ENCODE results near the gene DDA1.
"Not testable (repeated sequence)": the region's sequence is repeated elsewhere in the genome, so short reads cannot be mapped to it uniquely, and the experiment has no call there.

DDA1 gene

DNA sequence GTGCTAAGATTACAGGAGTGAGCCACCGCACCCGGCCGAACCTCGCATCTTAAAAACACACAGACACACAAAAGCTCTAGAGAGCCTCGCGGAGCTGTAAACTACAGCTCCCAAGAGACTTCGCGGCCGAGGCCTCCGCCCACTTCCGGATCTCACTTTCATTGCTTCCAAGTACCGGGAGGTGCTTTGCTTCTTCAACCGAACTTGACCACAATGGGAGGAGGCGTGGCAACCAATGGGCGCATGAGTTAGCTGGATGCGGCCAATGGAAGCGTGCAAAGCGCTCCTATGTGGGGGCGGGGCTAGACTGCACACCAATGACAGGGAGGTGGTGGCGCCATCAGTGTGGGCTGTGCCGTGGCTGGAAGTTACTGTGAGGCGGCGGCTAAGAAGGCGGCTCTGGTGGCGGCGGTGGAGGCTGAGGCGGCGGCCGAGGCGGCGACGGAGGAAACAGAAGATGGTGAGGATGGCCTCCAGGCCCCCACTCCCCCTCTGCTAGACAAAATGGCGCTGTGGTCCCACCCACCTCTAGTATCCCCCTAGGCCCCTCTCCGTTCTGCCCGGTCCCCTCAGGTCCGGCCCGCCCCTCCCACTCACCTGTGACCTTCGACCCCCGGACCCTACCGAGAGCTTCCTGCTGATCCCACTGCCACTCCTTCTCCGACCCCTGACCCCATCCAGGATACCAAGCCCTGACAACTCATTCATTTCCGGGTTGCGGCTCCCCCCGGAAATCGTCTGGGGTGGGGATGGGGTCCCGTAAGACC lies at the start of gene DDA1:
Gene DDA1 (plus strand): TSS at position 366 of the 767 bp plus-strand sequence. CDS start 92 bp downstream, at position 458.
- DNase-seq (ENCODE audit: extremely low spot score, insufficient read length, low read depth) (peak; percentile 98), FAIRE-seq (peak; percentile 100)

DNA sequence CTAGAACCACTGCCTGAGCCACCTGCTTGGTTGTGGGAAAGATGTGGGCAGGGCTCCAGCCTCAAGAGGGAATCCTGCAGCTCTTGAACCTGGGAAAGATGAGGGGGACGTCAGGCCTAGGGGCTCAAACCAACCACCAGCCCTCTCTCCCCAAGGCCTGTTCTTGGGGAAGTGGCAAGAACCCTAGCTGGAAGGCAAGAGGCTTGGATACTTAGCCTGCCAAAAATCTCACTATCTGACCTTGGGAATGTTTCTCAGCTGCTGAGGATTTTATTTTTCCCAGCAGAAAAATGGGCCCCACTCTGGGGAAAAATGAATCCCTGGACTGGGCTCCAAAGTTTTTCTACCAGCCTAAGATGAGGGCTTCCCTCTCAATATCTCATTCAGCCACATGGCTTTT lies 49.4 kb upstream of the DDA1 start:
- DNase-seq (ENCODE audit: extremely low spot score, insufficient read length, low read depth) (no peak), FAIRE-seq (no peak)

DNA sequence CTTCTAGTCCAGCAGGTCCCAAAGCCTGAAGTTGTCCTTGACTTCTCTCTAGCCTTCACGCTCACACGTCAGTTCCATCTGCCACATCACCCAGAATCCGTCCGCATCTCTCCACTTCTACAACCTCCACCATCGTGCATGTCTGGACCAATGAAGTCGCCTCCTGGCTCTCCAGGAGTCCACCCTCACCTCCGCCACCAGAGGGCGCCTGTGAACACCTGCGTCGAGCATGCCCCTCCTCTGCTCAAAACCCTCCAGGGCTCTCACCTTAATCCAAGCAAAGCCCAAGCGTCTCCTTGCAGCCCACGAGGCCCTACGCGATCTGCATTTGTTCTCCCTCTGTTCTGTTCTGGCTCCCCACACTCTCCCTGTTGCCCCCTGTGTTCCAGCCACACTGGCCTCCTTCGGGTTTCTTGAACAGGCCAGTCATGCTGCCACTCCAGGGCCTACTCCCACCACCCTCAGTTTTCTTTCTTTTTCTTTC lies 48.5 kb upstream of the DDA1 start:
- peak; percentile 84 for DNase-seq (ENCODE audit: extremely low spot score, insufficient read length, low read depth)

DNA sequence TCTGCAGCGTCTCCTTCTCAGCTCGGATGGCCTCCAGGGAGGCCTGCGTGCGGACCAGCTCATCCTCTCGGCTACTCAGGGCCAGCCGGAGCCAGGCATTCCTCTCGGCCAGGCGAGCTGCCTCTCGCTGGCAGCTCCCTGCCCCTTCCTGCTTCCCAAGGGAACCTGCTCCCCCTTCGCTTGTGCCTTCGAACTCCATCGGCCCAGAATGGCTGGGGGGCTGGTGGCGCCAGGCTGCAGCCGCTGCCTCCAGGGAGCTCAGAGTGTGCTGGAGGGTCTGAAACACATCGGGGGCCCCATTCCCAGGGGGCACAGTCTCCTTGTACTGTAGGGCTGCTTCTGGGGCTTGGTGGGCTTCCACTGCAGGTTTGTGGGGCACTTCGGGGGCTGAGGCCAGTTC lies 46.8 kb upstream of the DDA1 start:
- DNase-seq (ENCODE audit: extremely low spot score, insufficient read length, low read depth) (no peak), FAIRE-seq (no peak)

More for the DNA sequence above, 48.5 kb upstream of the DDA1 start:
- peak; percentile 94 for FAIRE-seq

DNA sequence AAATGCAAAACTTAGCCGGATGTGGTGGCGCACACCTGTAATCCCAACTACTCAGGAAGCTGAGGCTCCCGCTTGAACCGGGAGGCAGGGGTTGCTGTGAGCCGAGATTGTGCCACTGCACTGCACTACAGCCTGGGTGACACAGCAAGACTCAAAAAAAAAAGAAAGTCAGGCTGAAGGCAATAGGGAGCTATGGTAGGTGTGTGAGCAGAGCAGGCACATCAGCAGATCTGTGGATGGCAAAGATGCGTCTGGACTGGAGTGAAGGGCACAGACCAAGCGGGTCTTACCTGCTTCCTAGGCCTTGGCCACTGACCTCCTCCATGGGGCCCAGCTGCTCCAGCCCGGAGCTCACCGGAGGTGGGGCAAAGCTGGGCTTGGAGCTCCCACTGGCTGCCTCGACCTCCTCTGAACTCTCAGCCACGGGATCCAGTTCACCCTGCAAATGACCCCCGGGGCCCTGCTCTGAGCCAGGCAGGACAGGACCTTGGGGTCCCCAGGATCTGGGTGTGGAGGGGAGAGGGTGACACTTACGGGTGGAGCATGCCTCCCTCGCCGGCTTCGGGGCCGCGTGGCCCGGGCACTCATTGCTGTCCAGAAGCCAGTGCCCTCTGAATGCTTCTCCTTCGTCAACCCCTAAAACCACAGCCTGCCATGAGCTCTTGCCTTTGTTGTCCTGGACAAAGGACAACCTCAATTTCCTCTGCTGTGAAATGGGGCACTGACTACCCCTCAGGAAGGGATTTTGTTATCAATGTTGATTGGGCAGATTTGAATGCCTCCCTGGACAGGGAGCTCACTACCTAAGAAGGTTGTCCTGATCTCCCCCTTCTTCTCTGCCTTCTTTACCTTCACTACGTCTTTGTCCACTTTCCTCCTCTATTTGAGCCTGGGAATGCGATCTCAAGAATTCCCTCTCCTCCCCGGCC lies 45.4 kb upstream of the DDA1 start:
- DNase-seq (ENCODE audit: extremely low spot score, insufficient read length, low read depth), result no peak
- FAIRE-seq, result no peak

DNA sequence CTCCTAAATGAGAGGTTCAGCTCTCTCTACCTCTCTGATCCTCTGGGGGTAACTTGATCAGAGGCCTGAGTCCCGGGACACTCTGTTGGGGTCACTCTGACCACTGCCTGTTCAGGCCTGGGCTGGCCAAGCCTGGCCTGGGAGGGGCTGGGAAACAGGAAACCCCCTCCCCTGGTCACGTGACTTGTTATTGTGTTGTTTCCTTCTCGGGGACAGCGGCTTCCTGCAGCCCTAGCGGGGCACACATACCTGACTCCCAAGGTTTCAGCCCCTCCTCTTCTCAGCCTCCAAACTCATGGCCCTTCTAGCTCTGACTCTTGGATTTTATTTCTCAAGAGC lies 44.8 kb upstream of the DDA1 start, which contains the start of gene USHBP1:
Gene USHBP1 (minus strand): TSS at position 105 of the 339 bp plus-strand sequence. CDS start 446 bp downstream, outside the sequence.
- DNase-seq (ENCODE audit: extremely low spot score, insufficient read length, low read depth), result no peak
- FAIRE-seq, result no peak

DNA sequence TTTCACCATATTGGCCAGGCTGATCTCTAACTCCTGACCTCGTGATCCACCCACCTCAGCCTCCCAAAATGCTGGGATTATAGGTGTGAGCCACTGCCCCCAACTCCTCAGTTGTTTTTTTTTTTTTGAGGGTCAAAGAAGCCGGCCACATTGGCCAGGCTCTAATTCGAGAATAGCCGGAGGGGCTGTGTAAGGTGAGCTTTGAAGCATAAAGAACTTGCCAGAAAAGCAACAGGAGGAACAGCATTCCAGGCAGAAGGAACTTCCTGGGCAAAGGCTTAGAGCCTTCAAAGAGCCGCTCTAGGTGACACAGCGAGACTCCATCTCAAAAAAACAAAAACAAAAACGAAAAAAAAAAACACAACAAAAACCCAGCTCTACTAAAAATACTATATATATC lies 43.3 kb upstream of the DDA1 start:
- FAIRE-seq (no peak), DNase-seq (ENCODE audit: extremely low spot score, insufficient read length, low read depth) (no peak)

DNA sequence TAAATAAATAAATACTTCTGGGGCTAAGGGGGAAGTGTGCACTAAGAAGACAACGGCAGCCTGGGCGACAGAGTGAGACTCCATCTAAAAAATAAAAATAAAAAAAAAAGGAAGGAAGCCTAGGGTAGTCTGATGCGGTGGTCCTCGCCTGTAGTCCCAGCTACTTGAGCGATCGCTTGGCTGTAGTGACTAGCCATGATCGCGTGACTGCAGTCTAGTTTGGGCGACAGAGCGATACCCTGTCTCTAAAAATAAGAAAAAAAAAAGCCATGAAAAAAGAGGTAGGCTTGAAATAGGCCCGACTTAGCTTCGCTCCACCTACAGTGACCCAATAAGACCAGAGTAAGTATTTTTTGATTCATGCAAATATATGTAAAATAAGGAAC lies 42.8 kb upstream of the DDA1 start:
- DNase-seq (ENCODE audit: extremely low spot score, insufficient read length, low read depth) (no peak), FAIRE-seq (no peak)

DNA sequence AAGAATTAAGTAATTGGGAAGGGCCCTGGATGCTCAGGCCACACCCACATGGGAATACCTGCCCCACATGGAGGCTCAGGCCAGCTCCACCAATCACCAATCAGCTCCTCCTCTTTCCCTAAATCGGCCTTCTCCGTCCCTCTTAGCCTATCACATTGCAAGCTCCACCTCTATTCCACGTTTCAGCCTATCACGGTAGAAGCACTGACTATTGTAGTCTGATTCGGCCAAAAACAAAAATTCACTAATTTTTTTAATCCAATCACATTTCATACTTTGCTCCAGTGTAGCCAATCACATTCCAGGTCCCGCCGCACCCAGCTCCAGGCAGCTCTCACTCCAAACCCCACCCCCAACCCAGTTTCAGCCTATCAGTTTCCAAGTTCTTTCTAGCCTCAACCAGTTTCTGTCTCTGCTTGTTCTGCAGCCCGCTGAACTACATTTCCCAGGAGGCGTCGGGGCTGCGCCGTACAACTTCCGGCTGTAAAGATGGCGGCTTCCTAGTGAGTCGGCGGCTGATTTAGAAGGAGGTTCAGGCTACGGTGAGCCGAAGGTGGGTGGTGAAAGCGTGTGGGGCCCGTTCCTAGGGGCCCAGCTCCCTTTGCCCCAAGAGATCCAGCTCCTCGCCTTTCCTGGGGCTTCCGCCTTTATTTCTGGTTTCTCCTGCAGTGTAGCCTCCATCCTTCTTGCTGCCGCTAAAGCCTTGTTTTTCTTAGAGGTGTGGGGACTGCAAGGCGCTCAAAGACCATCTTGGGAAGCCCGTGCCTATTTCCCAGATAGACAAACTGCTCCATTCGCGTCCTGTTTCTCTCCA lies 42.2 kb upstream of the DDA1 start, which contains the start of gene BABAM1:
Gene BABAM1 (plus strand): TSS at position 469 of the 814 bp plus-strand sequence. CDS start 1,364 bp downstream, outside the sequence.
- DNase-seq (ENCODE audit: extremely low spot score, insufficient read length, low read depth) (peak; percentile 95), FAIRE-seq (peak; percentile 100)

DNA sequence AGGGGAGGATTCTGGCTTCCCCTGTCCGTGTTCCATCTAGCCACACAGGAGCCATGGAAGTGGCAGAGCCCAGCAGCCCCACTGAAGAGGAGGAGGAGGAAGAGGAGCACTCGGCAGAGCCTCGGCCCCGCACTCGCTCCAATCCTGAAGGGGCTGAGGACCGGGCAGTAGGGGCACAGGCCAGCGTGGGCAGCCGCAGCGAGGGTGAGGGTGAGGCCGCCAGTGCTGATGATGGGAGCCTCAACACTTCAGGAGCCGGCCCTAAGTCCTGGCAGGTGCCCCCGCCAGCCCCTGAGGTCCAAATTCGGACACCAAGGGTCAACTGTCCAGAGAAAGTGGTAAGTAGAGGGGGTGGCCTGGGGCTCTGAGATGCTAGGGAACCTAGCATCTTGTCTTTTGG lies 40.6 kb upstream of the DDA1 start:
- FAIRE-seq (no peak), DNase-seq (ENCODE audit: extremely low spot score, insufficient read length, low read depth) (no peak)

DNA sequence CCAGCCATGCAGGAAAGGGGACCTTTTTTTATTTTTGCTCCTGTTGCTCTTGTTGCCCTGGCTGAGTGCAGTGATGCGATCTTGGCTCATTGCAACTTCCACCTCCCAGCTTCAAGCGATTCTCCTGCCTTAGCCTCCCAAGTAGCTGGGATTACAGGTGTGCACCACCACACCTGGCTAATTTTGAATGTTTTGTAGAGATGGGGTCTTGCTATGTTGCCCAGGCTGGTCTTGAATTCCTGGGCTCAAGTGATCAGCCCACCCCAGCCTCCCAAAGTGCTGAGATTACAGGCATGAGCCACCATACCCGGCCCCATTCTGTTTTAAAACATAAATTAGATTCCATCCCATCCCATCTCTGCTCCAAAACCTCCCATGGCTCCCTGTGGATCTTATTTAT lies 34.5 kb upstream of the DDA1 start:
- FAIRE-seq; DNase-seq (ENCODE audit: extremely low spot score, insufficient read length, low read depth): not testable (repeated sequence)

DNA sequence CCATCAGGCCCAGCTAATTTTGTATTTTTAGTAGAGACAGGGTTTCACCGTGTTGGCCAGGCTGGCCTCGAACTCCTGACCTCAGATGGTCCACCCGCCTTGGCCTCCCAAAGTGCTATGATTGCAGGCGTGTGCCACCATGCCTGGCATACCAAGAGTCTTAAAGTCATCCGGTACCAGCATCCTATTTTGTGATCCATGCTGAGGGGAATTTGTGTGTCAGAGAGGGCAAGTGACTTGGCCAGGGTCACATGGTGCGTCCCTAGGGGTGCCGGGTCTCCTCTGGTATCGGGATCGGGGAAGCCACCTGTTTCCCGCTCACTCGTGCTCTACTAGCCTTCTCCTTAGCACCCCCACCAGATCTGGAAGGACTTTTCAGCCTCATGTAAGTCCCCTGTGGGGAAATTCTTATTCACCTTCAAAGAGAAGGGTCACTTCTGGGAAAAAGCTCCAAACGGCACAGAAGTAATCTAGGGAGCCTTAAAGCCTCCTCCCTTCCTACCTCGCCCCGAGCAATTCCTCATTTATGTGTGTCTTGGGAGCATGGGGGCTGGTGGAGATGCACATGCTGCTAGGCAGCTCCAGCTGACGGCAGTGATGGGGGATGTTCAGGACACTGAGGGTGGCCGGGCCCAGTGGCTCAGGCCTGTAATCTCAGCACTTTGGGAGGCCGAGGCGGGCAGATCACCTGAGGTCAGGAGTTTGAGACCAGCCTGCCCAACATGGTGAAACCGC lies 33.8 kb upstream of the DDA1 start:
- FAIRE-seq, result no peak

DNA sequence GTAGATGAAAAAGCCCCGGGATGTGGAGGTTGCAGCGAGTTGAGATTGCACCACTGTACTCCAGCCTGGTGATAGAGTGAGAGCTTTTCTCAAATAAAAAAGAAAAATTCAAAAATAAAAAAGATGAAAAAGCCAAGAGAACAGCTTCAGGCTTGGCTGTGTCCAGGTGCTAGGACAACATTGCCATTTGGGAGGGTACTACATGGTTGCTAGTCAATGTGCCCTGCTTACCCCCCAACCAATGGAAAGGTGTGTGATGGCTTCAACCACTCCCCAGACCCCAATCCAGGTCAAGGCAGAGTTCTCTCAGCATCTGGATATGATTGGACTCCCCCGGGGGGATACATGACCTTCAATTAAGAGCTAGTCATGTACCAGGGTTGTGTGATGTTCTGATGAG lies 29.9 kb upstream of the DDA1 start:
- DNase-seq (ENCODE audit: extremely low spot score, insufficient read length, low read depth), result no peak
- FAIRE-seq, result no peak

More for the DNA sequence above, 33.8 kb upstream of the DDA1 start:
- DNase-seq (ENCODE audit: extremely low spot score, insufficient read length, low read depth), result no peak

DNA sequence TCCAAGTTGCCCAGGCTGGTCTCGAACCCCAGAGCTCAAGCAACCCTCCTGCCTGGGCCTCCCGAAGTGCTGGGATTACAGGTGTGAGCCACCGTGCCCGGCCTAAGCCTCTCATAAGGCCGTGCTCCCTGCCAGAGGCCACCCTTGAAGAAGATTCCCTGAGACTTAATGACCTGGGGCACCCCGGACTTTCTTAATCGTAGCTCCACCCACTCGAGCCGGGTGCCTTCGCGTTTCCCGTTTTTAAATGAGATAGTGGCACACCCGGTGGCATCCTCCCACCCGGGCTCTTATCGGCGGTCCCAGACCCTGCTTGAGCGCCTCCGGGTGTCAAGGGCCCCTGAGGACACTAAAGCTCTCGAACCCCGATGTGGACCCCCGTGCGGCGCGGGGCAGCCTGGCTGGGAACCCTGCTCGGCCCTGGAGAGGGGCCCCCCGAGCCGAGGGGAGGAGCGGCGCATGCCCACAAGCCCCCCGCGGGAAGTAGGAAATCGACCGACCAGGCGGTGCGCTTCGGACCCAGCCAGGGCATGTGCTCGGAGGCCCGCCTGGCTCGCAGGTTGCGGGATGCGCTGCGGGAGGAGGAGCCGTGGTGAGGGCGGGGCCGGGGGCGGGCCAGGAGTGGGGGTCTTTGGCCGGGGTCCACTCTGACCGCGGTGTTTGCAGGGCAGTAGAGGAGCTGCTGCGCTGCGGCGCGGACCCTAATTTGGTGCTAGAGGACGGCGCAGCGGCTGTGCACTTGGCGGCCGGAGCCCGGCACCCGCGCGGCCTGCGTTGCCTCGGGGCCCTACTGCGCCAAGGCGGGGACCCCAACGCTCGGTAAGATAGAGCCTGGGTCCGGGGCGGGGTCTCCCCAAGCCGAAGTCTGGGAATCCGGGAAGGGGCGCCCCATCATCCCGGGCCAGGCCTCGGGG lies 27.7 kb upstream of the DDA1 start, which contains the start of gene ANKLE1:
Gene ANKLE1 (plus strand): TSS at position 511 of the 914 bp plus-strand sequence. CDS start 20 bp downstream, at position 531.
- DNase-seq (ENCODE audit: extremely low spot score, insufficient read length, low read depth) (no peak), FAIRE-seq (peak; percentile 85)

DNA sequence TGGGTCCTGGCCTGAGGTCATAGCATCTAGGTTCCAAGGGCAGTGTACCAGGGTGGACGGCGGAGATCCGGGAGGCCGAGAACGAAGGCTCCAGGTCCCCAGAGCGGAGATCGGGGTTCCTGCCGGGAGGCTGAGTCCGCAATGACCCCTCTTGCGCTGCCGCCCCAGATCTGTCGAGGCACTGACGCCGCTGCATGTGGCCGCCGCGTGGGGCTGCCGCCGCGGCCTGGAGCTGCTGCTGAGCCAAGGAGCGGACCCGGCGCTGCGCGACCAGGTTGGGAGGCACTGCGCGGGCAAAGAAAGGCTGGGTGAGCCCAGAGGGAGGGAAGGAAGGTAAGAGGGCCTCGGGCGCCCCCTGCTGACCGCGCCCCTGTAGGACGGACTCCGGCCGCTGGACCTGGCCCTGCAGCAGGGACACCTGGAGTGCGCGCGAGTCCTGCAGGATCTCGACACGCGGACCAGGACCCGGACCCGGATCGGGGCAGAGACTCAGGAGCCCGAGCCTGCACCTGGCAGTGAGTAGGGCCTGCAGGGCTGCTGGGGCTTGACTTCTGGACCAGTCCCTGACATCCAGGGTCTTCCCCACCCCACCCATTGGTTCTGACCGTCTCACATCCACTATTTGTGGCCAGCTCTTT lies 26.8 kb upstream of the DDA1 start:
- DNase-seq (ENCODE audit: extremely low spot score, insufficient read length, low read depth) (peak; percentile 76), FAIRE-seq (peak; percentile 88)

DNA sequence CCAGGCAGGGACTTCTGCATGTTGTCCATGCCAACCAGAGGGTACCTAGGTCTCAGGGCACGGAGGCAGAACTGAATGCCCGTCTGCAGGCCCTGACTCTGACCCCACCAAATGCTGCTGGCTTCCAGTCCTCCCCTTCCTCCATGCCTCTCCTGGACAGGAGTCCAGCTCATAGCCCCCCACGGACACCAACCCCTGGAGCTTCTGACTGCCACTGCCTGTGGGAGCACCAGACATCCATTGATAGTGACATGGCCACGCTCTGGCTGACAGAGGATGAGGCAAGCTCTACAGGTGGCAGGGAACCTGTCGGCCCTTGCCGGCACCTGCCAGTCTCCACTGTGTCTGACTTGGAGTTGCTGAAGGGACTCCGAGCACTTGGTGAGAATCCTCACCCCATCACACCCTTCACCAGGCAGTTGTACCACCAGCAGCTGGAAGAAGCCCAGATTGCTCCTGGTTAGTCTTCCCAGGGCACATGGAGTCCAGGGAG lies 25.8 kb upstream of the DDA1 start:
- DNase-seq (ENCODE audit: extremely low spot score, insufficient read length, low read depth), result no peak
- FAIRE-seq, result no peak

DNA sequence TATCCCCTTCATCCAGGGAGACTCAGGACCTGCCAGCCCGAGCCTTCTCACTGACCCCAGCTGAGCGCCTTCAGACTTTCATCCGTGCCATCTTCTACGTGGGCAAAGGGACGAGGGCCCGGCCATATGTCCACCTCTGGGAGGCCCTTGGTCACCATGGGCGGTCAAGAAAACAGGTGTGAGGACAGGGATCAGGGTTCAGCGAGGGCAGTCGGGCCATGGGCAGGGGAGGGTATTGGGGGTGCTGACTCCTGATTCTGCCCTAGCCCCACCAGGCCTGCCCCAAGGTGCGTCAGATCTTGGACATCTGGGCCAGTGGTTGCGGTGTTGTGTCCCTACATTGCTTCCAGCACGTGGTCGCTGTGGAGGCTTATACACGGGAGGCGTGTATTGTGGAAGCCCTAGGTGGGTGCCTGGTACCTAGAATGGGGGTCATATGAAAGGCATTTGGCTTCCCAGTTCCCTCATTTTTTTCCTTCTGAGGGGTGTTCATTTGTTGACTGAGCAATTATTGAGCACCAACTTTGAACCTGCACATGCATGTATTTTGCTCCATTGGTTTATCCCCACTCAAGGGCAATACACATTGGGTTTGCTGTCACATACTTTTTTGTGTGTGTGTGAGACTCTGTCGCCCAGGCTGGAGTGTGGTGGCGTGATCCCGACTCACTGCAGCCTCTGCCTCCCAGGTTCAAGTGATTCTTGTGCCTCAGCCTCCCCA lies 23.8 kb upstream of the DDA1 start:
- no peak for DNase-seq (ENCODE audit: extremely low spot score, insufficient read length, low read depth)
- no peak for FAIRE-seq
